Activated T-helper 2 cell treated with anti-CD3 and anti-CD28 coated beads, Interferon-gamma antibody, Interleukin-2, Interleukin-4, amounts not matched to agents 10 μg/mL and 5 μg/mL and 100 μg/mL, durations not matched to agents 14 hours and 24 hours and 36 hours (primary cell): ENCODE measurements around the gene NOP16. TPM values are rescaled to one million over a fixed set of nuclear protein-coding genes. Genes with fewer than 3 reads are reported as not detected.

Experiments used
- DNase-seq: peaks from one replicate; pipeline ENCODE4 v3.0.0; 2021; ENCODE audit warnings: low spot score
- H3K27ac Mint-ChIP-seq: one replicate; pipeline ENCODE4 v1.8.0; 2021; ENCODE audit warnings: mixed read lengths
- H3K27me3 Mint-ChIP-seq: one replicate; pipeline ENCODE4 v1.8.0; 2021; ENCODE audit warnings: low read depth, mixed read lengths
- H3K36me3 Mint-ChIP-seq: one replicate; pipeline ENCODE4 v1.8.0; 2021; ENCODE audit warnings: low read depth, mixed read lengths
- H3K4me1 Mint-ChIP-seq: one replicate; pipeline ENCODE4 v1.8.0; 2021; ENCODE audit warnings: low read depth, mixed read lengths
- H3K4me3 Mint-ChIP-seq: one replicate; pipeline ENCODE4 v1.8.0; 2021; ENCODE audit warnings: low read depth, mild to moderate bottlenecking, moderate library complexity, mixed read lengths
- H3K9me3 Mint-ChIP-seq: one replicate; pipeline ENCODE4 v1.8.0; 2021; ENCODE audit warnings: mixed read lengths
- intact Hi-C: fragments of 100-400 bp; cut with micrococcal nuclease; formaldehyde crosslinking; loops from one replicate; pipeline ENCODE4 v1.15.1; 2023
- total RNA-seq: library from RNA; stranded (reverse); gene quantifications from 2 replicates; pipeline ENCODE4 v1.2.3, GENCODE V29; 2022

Gene NOP16
- total RNA-seq, 1 donor from 2014 or later, result 79.6 TPM

DNA sequence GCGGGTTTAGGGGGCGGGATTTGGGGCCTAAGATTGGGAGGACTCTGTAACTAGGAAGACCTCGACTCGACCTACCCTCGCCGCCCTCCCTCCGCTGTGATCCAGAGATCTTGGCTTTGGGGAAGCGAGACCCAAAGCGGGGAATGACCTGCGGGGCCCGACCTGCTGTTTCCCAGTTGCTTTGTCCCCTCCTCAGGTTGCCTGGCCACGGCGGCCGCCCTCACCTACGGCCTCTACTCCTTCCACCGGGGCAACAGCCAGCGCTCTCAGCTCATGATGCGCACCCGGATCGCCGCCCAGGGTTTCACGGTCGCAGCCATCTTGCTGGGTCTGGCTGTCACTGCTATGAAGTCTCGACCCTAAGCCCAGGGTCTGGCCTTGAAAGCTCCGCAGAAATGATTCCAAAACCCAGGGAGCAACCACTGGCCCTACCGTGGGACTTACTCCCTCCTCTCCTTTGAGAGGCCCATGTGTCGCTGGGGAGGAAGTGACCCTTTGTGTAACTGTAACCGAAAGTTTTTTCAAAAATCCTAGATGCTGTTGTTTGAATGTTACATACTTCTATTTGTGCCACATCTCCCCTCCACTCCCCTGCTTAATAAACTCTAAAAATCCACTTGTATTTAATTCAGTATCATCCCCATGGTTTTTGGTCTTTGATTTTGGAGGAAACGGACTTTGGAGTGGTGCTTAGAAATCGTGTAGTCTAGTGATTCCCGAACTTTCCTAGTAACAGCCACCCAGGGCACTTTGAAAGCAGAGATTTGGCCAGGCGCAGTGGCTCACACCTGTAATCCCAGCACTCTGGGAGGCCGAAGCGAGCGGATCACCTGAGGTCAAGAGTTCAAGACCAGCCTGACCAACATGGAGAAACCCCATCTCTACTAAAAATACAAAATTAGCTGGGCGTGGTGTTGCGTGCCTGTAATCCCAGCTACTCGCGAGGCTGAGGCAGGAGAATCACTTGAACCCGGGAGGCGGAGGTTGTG, 1.0 kb upstream of the NOP16 start:
- no peaks in the 10 kb centered on the region for H3K27me3 Mint-ChIP-seq
- no peak for DNase-seq
- H3K4me1 Mint-ChIP-seq, result peaks cover 21% of the 10 kb centered on the region
- peaks cover 52% of the 10 kb centered on the region for H3K36me3 Mint-ChIP-seq
- intact Hi-C loops, result loop anchor here (2.0 kb wide), 2 partner anchors 27 to 147 kb away; partner anchors contain the start of genes CLTB and RNF44
- H3K9me3 Mint-ChIP-seq, result no peaks in the 10 kb centered on the region
- H3K27ac Mint-ChIP-seq, result peak overlapping the region; percentile 99
- peak overlapping the region; percentile 97 for H3K4me3 Mint-ChIP-seq

DNA sequence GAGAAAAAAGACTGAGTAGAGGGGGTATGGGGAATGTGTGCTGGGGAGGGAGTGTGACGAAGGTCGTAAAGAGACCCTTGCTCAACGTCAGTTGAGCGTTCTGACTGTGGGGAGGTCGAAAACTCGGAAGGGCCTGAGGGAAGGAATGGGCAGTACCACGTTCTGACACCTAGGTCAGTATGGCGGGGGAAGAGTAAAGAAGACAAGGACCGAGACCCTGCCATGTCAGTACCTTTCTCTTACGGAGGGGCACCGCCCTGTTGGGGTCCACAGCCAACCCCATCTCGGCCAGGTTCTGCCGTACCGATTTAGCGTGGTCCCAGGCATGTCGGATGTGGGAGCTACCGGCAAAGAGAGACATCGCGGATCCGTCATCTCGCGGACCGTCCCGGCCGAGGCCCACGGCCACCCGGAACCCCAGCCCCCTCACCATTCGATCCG, 375 bp downstream of the NOP16 start:
- Mint-ChIP-seq H3K27ac (peak overlapping the region; percentile 99), H3K27me3 (no peaks in the 10 kb centered on the region)
- intact Hi-C loops, result loop anchor here (1.0 to 2.0 kb wide), 4 partner anchors 27 to 149 kb away; partner anchors contain the start of genes CLTB, FAF2, KIAA1191 and RNF44

DNA sequence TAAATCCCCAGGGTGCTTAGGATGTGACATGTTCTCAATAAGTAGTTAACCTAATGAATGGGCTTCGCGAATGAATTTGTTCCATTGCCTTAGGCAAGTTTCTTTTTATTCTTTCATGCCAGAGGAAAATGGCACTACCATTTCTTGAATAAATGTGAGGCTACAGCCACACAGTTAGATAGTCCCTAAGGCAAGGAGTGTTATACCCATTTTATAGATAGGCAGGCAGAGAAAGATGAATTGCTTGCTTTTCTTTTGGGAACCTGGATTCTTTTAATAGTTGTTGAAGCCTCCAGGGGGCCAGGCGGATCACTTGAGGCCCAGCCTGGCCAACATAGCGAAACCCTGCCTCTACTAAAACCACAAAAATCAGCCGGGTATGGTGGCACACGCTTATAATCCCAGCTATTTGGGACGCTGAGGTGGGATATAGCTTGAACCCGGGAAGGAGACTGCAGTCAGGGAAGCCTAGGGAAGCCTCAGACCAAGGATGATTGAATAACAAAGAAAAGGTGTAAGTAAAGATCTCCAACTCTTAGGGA, 943 bp downstream of the NOP16 start:
- H3K9me3 Mint-ChIP-seq, result no peaks in the 10 kb centered on the region
- H3K36me3 Mint-ChIP-seq, result peaks cover 68% of the 10 kb centered on the region
- H3K4me1 Mint-ChIP-seq, result peaks cover 21% of the 10 kb centered on the region
- no peaks in the 10 kb centered on the region for H3K27me3 Mint-ChIP-seq
- H3K27ac Mint-ChIP-seq, result peak overlapping the region; percentile 99
- intact Hi-C loops, result no loop called here
- DNase-seq, result no peak
- H3K4me3 Mint-ChIP-seq, result peak overlapping the region; percentile 97

More for the DNA sequence above, 375 bp downstream of the NOP16 start:
- H3K4me1 Mint-ChIP-seq, result peaks cover 21% of the 10 kb centered on the region
- peaks cover 63% of the 10 kb centered on the region for H3K36me3 Mint-ChIP-seq
- H3K9me3 Mint-ChIP-seq, result no peaks in the 10 kb centered on the region
- H3K4me3 Mint-ChIP-seq, result peak overlapping the region; percentile 97
- no peak for DNase-seq

DNA sequence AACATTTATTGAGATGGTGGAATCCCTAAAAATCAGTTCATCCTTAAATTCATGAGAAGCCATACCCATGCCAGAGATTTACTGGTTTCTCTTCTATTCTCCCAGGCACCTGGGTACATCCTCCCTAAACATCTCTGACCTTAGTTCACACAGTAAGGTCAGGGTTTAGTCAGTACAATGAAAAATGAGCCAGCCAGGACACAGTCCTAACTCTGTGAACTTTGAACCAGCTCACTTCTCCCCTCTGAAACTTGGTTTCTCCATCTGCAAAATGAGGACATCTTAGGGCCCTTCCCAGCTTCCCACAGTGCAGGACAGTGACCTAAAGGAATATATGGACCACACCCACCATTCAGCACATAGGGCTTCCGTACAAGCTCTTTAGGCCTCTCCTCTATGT, 1.9 kb downstream of the NOP16 start:
- Mint-ChIP-seq H3K4me3 (peak overlapping the region; percentile 97), H3K27ac (peak overlapping the region; percentile 58), H3K27me3 (no peaks in the 10 kb centered on the region), H3K4me1 (peaks cover 21% of the 10 kb centered on the region), H3K36me3 (peaks cover 75% of the 10 kb centered on the region), H3K9me3 (no peaks in the 10 kb centered on the region)
- DNase-seq, result no peak
- intact Hi-C loops, result no loop called here

DNA sequence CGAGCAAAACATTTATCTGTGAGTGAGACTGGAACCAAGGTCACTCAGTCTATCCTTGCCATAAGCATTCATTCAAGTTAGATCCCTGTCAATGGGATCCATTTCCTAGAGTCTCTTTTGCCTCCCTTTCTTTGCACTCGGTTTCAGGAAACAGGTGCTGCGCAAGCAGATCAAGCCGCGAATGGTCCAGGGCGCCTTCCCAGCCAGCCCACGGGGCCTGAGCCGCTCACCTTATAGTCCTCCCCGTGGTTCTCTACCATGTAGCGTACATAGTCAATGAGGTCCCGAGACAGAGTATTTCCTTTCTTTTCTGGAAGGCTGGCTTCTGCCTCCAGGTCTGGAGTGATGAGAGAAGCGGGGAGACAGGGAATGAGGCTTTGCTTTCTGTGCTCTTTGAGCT, 3.4 kb downstream of the NOP16 start:
- intact Hi-C loops, result no loop called here
- Mint-ChIP-seq H3K9me3 (no peaks in the 10 kb centered on the region), H3K27ac (no peak overlapping the region), H3K27me3 (no peaks in the 10 kb centered on the region), H3K36me3 (peaks cover 78% of the 10 kb centered on the region), H3K4me1 (peaks cover 21% of the 10 kb centered on the region), H3K4me3 (no peak overlapping the region)
- no peak for DNase-seq

DNA sequence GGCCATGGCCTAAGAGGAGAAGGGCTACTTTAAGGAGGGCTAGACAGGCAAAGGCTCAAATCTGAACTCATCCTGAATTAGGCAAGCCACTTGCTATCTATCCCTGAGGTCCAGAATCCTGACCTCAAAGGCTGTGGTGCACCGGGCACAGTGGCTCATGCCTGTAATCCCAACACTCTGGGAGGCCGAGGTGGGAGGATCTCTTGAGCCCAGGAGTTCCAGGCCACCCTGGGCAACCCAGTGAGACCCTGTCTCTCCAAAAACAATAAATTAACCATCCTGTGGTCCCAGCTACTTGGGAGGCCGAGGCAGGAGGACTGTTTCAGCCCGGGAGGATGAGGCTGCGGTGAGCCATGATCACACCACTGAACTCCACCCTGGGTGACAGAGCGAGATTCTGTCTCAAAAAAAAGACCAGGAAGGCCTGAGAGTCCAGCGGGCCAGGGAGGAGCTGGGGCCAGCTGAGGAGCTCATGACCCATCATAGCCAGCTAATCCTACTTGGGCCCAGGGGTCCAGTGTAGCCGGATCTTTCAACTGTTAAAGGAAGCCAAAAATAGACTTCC, 4.0 kb downstream of the NOP16 start:
- peaks cover 18% of the 10 kb centered on the region for H3K4me1 Mint-ChIP-seq
- H3K36me3 Mint-ChIP-seq, result peaks cover 84% of the 10 kb centered on the region
- H3K4me3 Mint-ChIP-seq, result no peak overlapping the region
- H3K27me3 Mint-ChIP-seq, result no peaks in the 10 kb centered on the region
- no peaks in the 10 kb centered on the region for H3K9me3 Mint-ChIP-seq
- DNase-seq, result no peak
- intact Hi-C loops, result no loop called here
- H3K27ac Mint-ChIP-seq, result no peak overlapping the region

DNA sequence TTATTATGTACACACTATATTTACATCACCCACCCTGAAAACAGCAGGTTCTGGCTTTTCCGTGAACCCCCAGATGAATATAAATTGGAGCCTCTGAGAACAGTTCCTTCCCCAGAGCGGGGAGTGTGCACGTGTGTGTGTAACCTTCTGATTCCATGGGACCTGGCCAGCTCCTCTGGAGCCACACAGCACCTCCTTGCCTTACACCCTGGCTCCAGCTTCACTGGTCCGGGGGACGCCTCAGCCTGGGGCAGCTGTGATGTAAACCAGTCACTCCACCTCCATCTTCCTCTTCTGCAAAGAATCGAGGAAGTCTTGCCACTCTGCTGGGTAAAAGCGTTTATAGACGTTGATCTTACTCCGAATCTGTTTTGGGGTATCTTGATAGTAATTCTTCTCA, 4.4 kb downstream of the NOP16 start:
- no peaks in the 10 kb centered on the region for H3K9me3 Mint-ChIP-seq
- H3K36me3 Mint-ChIP-seq, result peaks cover 87% of the 10 kb centered on the region
- no peaks in the 10 kb centered on the region for H3K27me3 Mint-ChIP-seq
- intact Hi-C loops, result no loop called here
- H3K27ac Mint-ChIP-seq, result no peak overlapping the region
- no peak overlapping the region for H3K4me3 Mint-ChIP-seq
- peaks cover 18% of the 10 kb centered on the region for H3K4me1 Mint-ChIP-seq
- no peak for DNase-seq

DNA sequence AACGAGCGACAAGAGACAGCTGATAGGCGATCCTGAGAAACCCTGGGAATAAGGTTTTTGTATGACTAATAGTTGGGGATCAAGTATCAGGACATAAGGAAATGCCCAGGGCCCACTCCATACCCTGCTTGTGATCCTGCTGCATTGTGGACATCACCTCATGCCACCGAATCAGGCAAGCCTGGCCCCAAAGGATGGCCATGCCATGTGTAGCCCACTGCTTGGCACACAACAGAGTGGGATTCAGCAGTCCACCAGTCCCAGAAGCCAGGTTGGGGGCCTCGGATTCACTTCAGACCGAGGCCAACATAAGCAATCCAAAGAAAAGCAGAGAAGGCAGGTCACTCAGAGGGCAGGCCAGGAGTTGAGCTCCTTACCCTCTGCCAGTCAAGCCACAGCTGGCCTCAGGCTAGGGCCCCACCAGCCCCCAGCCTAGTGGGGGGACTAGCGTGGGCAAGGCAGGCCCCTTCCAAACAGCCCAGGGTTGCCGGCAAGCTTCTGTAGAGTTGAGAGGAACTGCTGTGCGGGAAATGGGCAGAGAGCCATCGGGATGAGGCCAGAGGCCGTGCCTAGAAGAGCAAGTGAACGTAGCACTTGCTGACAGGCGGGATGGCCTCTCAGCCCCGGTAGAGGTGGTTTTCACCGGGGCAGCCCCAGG, 5.0 kb downstream of the NOP16 start:
- H3K9me3 Mint-ChIP-seq, result no peaks in the 10 kb centered on the region
- H3K4me3 Mint-ChIP-seq, result no peak overlapping the region
- no peaks in the 10 kb centered on the region for H3K27me3 Mint-ChIP-seq
- no peak for DNase-seq
- H3K4me1 Mint-ChIP-seq, result peaks cover 18% of the 10 kb centered on the region
- no peak overlapping the region for H3K27ac Mint-ChIP-seq
- peaks cover 88% of the 10 kb centered on the region for H3K36me3 Mint-ChIP-seq
- intact Hi-C loops, result no loop called here

DNA sequence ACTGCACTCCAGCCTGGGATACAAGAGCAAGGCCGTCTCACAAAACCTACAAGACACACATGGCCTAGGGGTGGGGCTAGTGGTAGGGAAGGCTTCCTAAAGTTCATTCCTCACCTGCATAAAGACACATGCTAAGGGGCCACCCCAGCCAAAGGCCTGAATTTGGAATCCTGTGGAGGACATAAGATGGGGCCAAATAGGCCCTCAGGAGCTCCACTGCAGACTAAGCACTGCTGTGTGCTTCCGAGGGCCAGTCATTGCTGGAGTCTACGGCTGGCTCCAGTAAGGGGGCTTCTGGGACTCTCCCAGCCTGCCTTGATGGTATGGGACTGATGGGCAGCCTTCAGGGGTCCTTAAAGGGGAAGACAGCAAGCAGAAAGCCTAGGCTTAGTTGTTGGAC, 5.7 kb downstream of the NOP16 start:
- DNase-seq, result no peak
- Mint-ChIP-seq H3K9me3 (no peaks in the 10 kb centered on the region), H3K4me1 (peaks cover 18% of the 10 kb centered on the region), H3K27me3 (no peaks in the 10 kb centered on the region), H3K27ac (no peak overlapping the region), H3K4me3 (no peak overlapping the region), H3K36me3 (peaks cover 82% of the 10 kb centered on the region)
- intact Hi-C loops, result no loop called here

DNA sequence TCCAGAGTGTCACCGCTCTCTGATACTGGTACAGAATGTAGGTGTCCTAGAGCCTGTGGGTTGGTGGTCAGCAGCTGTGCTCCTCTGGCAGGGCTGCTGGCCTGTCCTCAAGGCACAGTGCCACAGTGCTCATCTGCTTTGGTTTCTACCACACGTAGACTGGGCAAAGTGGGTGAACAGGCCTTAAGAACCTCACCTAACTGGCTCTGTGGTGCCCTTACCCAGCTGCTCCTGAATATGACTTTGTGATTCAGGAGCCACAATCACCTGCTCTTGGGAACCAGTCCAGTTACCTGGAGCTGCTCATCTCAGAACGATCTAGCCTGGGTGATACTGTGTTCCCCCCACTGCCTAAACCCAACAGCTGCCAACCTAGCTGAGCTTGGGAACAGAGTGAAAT, 6.4 kb downstream of the NOP16 start:
- Mint-ChIP-seq H3K27me3 (no peaks in the 10 kb centered on the region), H3K4me1 (peaks cover 14% of the 10 kb centered on the region), H3K4me3 (no peak overlapping the region), H3K36me3 (peaks cover 75% of the 10 kb centered on the region), H3K9me3 (no peaks in the 10 kb centered on the region), H3K27ac (no peak overlapping the region)
- intact Hi-C loops, result no loop called here
- DNase-seq, result no peak

DNA sequence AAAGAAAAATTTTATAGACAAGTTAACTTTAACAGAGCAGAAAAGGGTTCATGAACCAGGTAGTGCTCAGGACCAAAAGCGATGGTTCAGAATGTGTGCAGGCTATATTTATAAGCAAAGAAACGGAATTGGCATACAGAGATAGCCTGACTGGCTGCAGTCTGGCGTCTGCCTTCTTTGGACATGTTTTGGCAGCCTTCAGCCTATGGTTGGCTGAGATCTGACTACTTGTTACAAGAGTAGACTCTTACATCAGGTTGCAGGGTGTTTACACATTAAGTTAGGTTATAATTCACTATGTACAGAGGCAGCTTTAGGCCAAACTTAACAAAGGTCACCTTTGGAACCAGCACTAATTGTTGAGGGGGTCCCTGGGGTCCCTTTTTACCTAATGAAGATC, 7.0 kb downstream of the NOP16 start:
- Mint-ChIP-seq H3K4me1 (peaks cover 9% of the 10 kb centered on the region), H3K36me3 (peaks cover 69% of the 10 kb centered on the region), H3K4me3 (no peak overlapping the region), H3K9me3 (no peaks in the 10 kb centered on the region), H3K27ac (no peak overlapping the region), H3K27me3 (no peaks in the 10 kb centered on the region)
- DNase-seq, result no peak
- intact Hi-C loops, result no loop called here

DNA sequence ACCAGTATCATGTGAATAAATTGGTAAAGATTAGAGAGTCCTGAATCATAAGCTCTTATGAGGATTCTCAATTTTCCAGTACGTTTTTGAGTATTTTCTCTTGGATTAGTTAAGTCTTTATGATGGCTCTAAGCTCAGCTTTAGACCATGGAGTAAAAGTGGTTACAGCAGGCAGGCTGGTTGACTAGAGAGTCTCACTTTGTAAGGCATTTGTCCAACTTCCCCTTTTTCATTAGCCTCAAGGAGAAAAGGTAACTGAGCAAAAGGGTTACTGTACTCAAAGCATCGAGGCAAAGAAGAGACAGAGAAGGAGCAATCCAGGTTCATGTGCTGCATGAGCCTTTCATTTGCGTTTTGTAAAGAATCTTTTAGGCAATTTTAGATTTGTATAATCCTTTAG, 8.5 kb downstream of the NOP16 start:
- no peaks in the 10 kb centered on the region for H3K27me3 Mint-ChIP-seq
- H3K36me3 Mint-ChIP-seq, result peaks cover 58% of the 10 kb centered on the region
- no peak overlapping the region for H3K27ac Mint-ChIP-seq
- no peaks in the 10 kb centered on the region for H3K9me3 Mint-ChIP-seq
- intact Hi-C loops, result no loop called here
- DNase-seq, result no peak
- H3K4me3 Mint-ChIP-seq, result no peak overlapping the region
- no peaks in the 10 kb centered on the region for H3K4me1 Mint-ChIP-seq
